OCI-LY3 (cell line): ENCODE measurements around the gene TMED5.

Source experiments
- EZH2phosphoT487 ChIP-seq: fragments of 200-600 bp; shearing (Covaris generic); IDR thresholded peaks from 2 replicates; pipeline ENCODE4 v1.6.1; 2018; ENCODE audit warnings: antibody characterized with exemption, mixed run types, low read depth
- TF ChIP-seq, protein P1 (sequence below): fragments of 200-600, 300-600 bp; sonication (generic); IDR thresholded peaks from 2 replicates; pipeline ENCODE4 v1.5.1; 2014; ENCODE audit warnings: antibody characterized with exemption, low read length, low read depth

DNA sequence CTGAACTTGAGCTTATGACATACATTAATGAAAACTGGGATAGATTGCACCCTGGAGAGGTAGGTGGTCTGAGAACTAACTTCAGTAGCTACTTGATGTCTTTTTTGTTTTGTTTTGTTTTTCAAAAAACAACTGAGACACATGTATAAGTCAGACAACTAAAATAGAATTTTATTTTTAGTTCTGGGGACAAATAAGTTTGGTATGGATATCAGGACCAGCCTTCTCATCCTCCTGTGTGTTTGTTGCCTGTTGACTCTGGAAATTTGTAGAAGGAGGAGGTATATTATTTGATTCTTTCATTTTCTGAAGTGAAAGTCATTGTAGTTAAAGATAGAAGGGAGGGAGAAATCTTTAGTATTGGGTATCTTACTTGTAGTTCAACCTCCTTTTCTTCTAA lies 59.6 kb downstream of the TMED5 start:
- TF ChIP-seq, protein P1, sequence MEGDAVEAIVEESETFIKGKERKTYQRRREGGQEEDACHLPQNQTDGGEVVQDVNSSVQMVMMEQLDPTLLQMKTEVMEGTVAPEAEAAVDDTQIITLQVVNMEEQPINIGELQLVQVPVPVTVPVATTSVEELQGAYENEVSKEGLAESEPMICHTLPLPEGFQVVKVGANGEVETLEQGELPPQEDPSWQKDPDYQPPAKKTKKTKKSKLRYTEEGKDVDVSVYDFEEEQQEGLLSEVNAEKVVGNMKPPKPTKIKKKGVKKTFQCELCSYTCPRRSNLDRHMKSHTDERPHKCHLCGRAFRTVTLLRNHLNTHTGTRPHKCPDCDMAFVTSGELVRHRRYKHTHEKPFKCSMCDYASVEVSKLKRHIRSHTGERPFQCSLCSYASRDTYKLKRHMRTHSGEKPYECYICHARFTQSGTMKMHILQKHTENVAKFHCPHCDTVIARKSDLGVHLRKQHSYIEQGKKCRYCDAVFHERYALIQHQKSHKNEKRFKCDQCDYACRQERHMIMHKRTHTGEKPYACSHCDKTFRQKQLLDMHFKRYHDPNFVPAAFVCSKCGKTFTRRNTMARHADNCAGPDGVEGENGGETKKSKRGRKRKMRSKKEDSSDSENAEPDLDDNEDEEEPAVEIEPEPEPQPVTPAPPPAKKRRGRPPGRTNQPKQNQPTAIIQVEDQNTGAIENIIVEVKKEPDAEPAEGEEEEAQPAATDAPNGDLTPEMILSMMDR, result no peak
- no peak for TF ChIP-seq EZH2phosphoT487
